ENCODE measurements around the gene EIF2S3. TPM values are rescaled to one million over a fixed set of nuclear protein-coding genes. Genes with fewer than 3 reads are reported as not detected.

EIF2S3 gene
- total and polyA plus RNA-seq, 2 of the 8 experiments (the other 6 are each of a cell fraction or from before 2014, with no cell fraction given) = 65.5 to 259 TPM

DNA sequence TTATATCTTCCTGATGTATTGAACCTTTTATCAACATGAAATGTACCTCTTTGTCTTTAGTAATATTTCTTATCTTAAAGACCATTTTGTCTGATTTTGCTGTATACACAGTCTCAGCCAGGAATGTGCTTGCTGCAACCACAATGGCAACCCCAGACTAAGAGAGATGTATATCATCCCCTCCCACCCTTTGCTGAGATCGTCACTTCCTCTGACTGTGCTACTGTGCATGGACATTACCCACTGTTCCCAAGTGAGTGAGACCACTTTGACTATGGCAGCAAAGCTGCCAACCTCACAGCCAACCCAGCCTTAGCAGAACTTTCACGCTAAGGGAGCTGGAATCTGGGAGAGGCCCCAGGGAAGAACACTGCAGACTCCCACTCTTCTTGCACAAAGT, 46.0 kb downstream of the EIF2S3 start (continued):
- no peak for TF ChIP-seq SP4 (IDR thresholded peaks at IDR 0.05; ENCODE audit: low read length)

DNA sequence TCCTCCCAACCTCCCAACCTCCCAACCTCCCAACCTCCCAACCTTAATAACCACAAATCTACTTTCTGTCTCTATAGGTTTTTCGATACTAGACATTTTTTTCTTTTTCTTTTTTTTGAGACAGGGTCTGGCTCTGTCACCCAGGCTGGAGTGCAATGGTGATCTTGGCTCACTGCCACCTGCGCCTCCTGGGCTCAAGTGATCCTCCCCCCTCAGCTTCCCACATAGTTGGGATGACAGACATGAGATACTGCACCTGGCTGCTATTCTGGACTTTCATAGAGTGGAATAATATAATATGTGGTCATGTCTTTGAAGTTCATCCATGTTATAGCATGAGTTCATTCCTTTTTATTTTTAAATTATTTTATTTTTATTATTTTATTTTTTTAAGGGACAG, 55.3 kb downstream of the EIF2S3 start:
- Histone ChIP-seq H3K4ac (replicated peaks; ENCODE audit: insufficient read length, low read depth, low read length) (no peak overlapping the region), H3K79me2 (ENCODE audit: control insufficient read depth in 1 of 2, insufficient read depth in 2 of 2, low read length in 2 of 2) (no peaks in the 10 kb centered on the region), H2BK5ac (ENCODE audit: low read depth, low read length) (no peak overlapping the region), H3K36me3 (ENCODE audit: control insufficient read depth in 2 of 4, insufficient read depth in 4 of 4, low read length in 3 of 4) (no peaks in the 10 kb centered on the region), H2BK120ac (replicated peaks; ENCODE audit: low read depth, low read length) (no peak overlapping the region), H3K56ac (replicated peaks; ENCODE audit: insufficient read length, low read depth, low read length) (no peak overlapping the region), H4K20me1 (replicated peaks in 1 of 2; ENCODE audit: control insufficient read depth in 1 of 2, insufficient read depth in 2 of 2, low read length in 2 of 2) (no peaks in the 10 kb centered on the region), H3K4me3 (ENCODE audit: extremely low read depth in 1 of 4, insufficient read depth in 2 of 4, low read depth in 3 of 4, low read length in 4 of 4) (no peak overlapping the region), H4K91ac (replicated peaks; ENCODE audit: insufficient read length, low read length) (no peak overlapping the region), H3K23ac (ENCODE audit: insufficient read length) (no peak overlapping the region), H3K27ac (ENCODE audit: low read depth, low read length) (no peak overlapping the region), H2AK5ac (ENCODE audit: low read depth, low read length) (no peak overlapping the region), H3K9ac (replicated peaks in 1 of 4; ENCODE audit: extremely low read depth in 1 of 4, low read depth in 3 of 4, low read length in 3 of 4) (no peak overlapping the region), H3K79me1 (ENCODE audit: low read depth, low read length) (no peaks in the 10 kb centered on the region), H2BK15ac (ENCODE audit: low read length) (no peak overlapping the region), H4K5ac (ENCODE audit: insufficient read length, low read depth, low read length) (no peak overlapping the region), H4K8ac (ENCODE audit: extremely low read depth, insufficient read depth, low read length) (no peak overlapping the region), H3K23me2 (ENCODE audit: low read depth, low read length) (no peaks in the 10 kb centered on the region), H3K27me3 (replicated peaks in 1 of 4; ENCODE audit: control insufficient read depth in 3 of 4, extremely low read depth in 1 of 4, insufficient read depth in 3 of 4, low read length in 3 of 4) (no peaks in the 10 kb centered on the region), H2BK20ac (ENCODE audit: low read length) (no peak overlapping the region), H3K18ac (ENCODE audit: extremely low read depth, low read length) (no peak overlapping the region), H3K14ac (ENCODE audit: insufficient read length) (no peak overlapping the region), H3K4me2 (ENCODE audit: insufficient read depth in 1 of 2, low read depth in 2 of 2, low read length in 2 of 2) (no peak overlapping the region), H2AFZ (ENCODE audit: low read length) (no peak overlapping the region), H3K9me3 (ENCODE audit: insufficient read depth in 2 of 2, low read depth in 1 of 2, low read length in 1 of 2) (no peaks in the 10 kb centered on the region), H2BK12ac (ENCODE audit: low read depth, low read length) (no peak overlapping the region), H3K4me1 (replicated peaks in 1 of 4; ENCODE audit: control insufficient read depth in 3 of 4, insufficient read depth in 4 of 4, low read length in 3 of 4) (no peaks in the 10 kb centered on the region)
- POLR2A ChIA-PET (ENCODE audit: partially characterized antibody) = no interaction called here
- DNase-seq (ENCODE audit: low read depth in 1 of 2, low spot score in 2 of 2) (no peak), FAIRE-seq (no peak)
- CTCF ChIA-PET (ENCODE audit: partially characterized antibody) = no interaction called here
- WGBS, 2 experiments (ENCODE audit: extremely low coverage in 1 of 2, insufficient coverage in 1 of 2, insufficient read length in 1 of 2, insufficient replicate concordance in 2 of 2, low coverage in 1 of 2, low lambda C conversion rate in 2 of 2, missing lambda C conversion rate in 1 of 2) = 81% methylated on average over 2 of the region's 2 CpGs; no CpG with 5 or more reads in 1 of the 2 experiments

All from H1 (cell line).